Middle frontal gyrus (tissue), 1 donor: Measurements from ENCODE around the gene LOXL1.

Source experiments
- DNase-seq: peaks from one replicate; pipeline ENCODE4 v3.0.0-alpha.2; 2015; ENCODE audit warnings: low spot score; ENCODE audit errors: extremely low spot score

LOXL1 gene

GRCh38 chr15:73926219-73927002 is at the start of gene LOXL1:
LOXL1 (plus strand) TSS chr15:73926462; CDS start chr15:73926784, 322 bp downstream.
- no peak for DNase-seq

- DNase-seq, result no peak
Measured at GRCh38 chr15:73879426-73879825, 46.8 kb upstream of the LOXL1 start.

- DNase-seq, result no peak
Measured at GRCh38 chr15:73881579-73882320, 44.5 kb upstream of the LOXL1 start.

- DNase-seq, result no peak
Measured at GRCh38 chr15:73882761-73883419, 43.4 kb upstream of the LOXL1 start.

GRCh38 chr15:73884159-73884558 is 42.1 kb upstream of the LOXL1 start:
- DNase-seq, result no peak

- DNase-seq, result no peak
Measured at GRCh38 chr15:73885954-73886700, 40.1 kb upstream of the LOXL1 start.

- DNase-seq, result no peak
Measured at GRCh38 chr15:73886717-73887345, 39.4 kb upstream of the LOXL1 start.

GRCh38 chr15:73887481-73887880 is 38.8 kb upstream of the LOXL1 start:
- DNase-seq, result no peak

GRCh38 chr15:73888224-73889041 is 37.8 kb upstream of the LOXL1 start:
- DNase-seq, result no peak

- no peak for DNase-seq
Measured at GRCh38 chr15:73889053-73889761, 37.1 kb upstream of the LOXL1 start.

GRCh38 chr15:73889762-73890124 is 36.5 kb upstream of the LOXL1 start:
- no peak for DNase-seq

GRCh38 chr15:73891328-73892315 is 34.6 kb upstream of the LOXL1 start:
- DNase-seq, result no peak

GRCh38 chr15:73892446-73893226 is 33.6 kb upstream of the LOXL1 start:
- no peak for DNase-seq

- DNase-seq, result no peak
Measured at GRCh38 chr15:73894133-73894814, 32.0 kb upstream of the LOXL1 start.

- DNase-seq, result no peak
Measured at GRCh38 chr15:73897441-73898261, 28.6 kb upstream of the LOXL1 start.
